HCT116 (cell line): ENCODE data around the gene PHF19. TPM values are rescaled to one million over a fixed set of nuclear protein-coding genes. Genes with fewer than 3 reads are reported as not detected.

ENCODE experiments used
- ATAC-seq: fragments of 200-7000 bp; cut with Tn5 transposase; 2 replicates; pipeline ENCODE4 v1.9.1; 2020; ENCODE audit warnings: mild to moderate bottlenecking, moderate library complexity
- BruUV-seq: library from RNA; stranded (reverse); fragments of 400-500 nt; replicated peaks from 2 replicates; lab custom pipeline; 2021; lab: Mats Ljungman, UMichigan
- CTCF ChIA-PET: fragments of 300-600 bp; sonication (Branson Sonifier 250); formaldehyde crosslinking; loops from one replicate; lab custom pipeline; 2021; ENCODE audit warnings: antibody characterized with exemption; lab: Charles Lee
- POLR2A ChIA-PET: fragments of 300-600, 350-600 bp; sonication (Branson Sonifier 250); formaldehyde crosslinking; loops from one replicate; lab custom pipeline; 2021; ENCODE audit warnings: antibody characterized with exemption; lab: Charles Lee
- RAD21 ChIA-PET, 2 experiments: fragments of 300-600 bp; sonication (Branson Sonifier 250); formaldehyde crosslinking; loops; one replicate each; lab custom pipeline; 2023; ENCODE audit warnings: low total read pairs in 2 of 2; ENCODE audit not compliant: uncharacterized antibody in 2 of 2, unreplicated experiment in 2 of 2, low non-redundant PET in 1 of 2; lab: Charles Lee
- DNase-seq: peaks from one replicate; pipeline ENCODE4 v3.0.0-alpha.2; 2010; ENCODE audit warnings: low read depth, low spot score
- H2AFZ ChIP-seq: fragments of 200-600 bp; shearing (Covaris generic), sonication (generic); 2 replicates; pipeline ENCODE4 v1.6.1; 2017; ENCODE audit warnings: low read depth, mixed run types, mixed read lengths, antibody characterized with exemption, low read length; ENCODE audit not compliant: poor library complexity, severe bottlenecking
- H3K27ac ChIP-seq: 2 replicates; pipeline ENCODE4 v1.5.1; 2012; ENCODE audit warnings: low read depth, low read length
- H3K27me3 ChIP-seq: fragments of 200-600 bp; sonication (generic); 2 replicates; pipeline ENCODE4 v1.6.1; 2016; ENCODE audit warnings: mixed run types, low read length, mixed read lengths; ENCODE audit not compliant: insufficient read depth
- H3K36me3 ChIP-seq, 2 experiments: fragments of 200-500 bp in 1 of 2; fragments of 200-600 bp in 1 of 2; sonication (Bioruptor generic) in 1 of 2; sonication (generic) in 1 of 2; 2 replicates each; pipeline versions ENCODE4 v1.5.1 to v1.6.1; 2014 to 2016; ENCODE audit warnings: low read length in 2 of 2, inconsistent platforms in 1 of 2, mixed read lengths in 1 of 2, mixed run types in 1 of 2; ENCODE audit not compliant: insufficient read depth in 2 of 2, control insufficient read depth in 1 of 2
- H3K4me1 ChIP-seq, 2 experiments: fragments of 200-600 bp in 1 of 2; sonication (generic) in 1 of 2; 2 replicates each; pipeline versions ENCODE4 v1.5.1 to v1.6.1; 2012 to 2017; ENCODE audit warnings: low read length in 2 of 2, inconsistent platforms in 1 of 2, mild to moderate bottlenecking in 1 of 2, mixed read lengths in 1 of 2, mixed run types in 1 of 2, moderate library complexity in 1 of 2; ENCODE audit not compliant: insufficient read depth in 2 of 2, control insufficient read depth in 1 of 2
- H3K4me2 ChIP-seq: fragments of 200-600 bp; sonication (generic); 2 replicates; pipeline ENCODE4 v1.6.1; 2017; ENCODE audit warnings: mixed run types, low read length, mixed read lengths
- H3K4me3 ChIP-seq, 2 experiments: fragments of 200-600 bp in 1 of 2; sonication (generic) in 1 of 2; replicated peaks in 1 of 2; 2 replicates each; pipeline ENCODE4 v1.5.1; 2011 to 2016; ENCODE audit warnings: low read length in 2 of 2, control low read depth in 1 of 2, low read depth in 1 of 2, mild to moderate bottlenecking in 1 of 2, mixed read lengths in 1 of 2, mixed run types in 1 of 2
- H3K79me2 ChIP-seq: fragments of 200-600 bp; sonication (generic); 2 replicates; pipeline ENCODE4 v1.6.1; 2017; ENCODE audit warnings: mild to moderate bottlenecking, mixed run types, low read length, moderate library complexity, mixed read lengths; ENCODE audit not compliant: insufficient read depth
- H3K9ac ChIP-seq: fragments of 200-600 bp; sonication (generic); 2 replicates; pipeline ENCODE4 v1.6.1; 2016; ENCODE audit warnings: low read length, mixed read lengths
- H3K9me2 ChIP-seq: fragments of 200-600 bp; sonication (generic), shearing (Covaris generic); 2 replicates; pipeline ENCODE4 v1.6.1; 2017; ENCODE audit warnings: mixed run types, mild to moderate bottlenecking, moderate library complexity; ENCODE audit not compliant: insufficient read depth
- H3K9me3 ChIP-seq, 2 experiments: fragments of 200-500 bp in 1 of 2; fragments of 200-600 bp in 1 of 2; sonication (Bioruptor generic) in 1 of 2; sonication (generic) in 1 of 2; 2 replicates each; pipeline ENCODE4 v1.6.1; 2014 to 2017; ENCODE audit warnings: low read length in 2 of 2, mixed read lengths in 2 of 2, inconsistent platforms in 1 of 2, low read depth in 1 of 2, mild to moderate bottlenecking in 1 of 2, mixed run types in 1 of 2, moderate library complexity in 1 of 2; ENCODE audit not compliant: control insufficient read depth in 1 of 2, insufficient read depth in 1 of 2
- H4K20me1 ChIP-seq: fragments of 200-600 bp; sonication (generic), shearing (Covaris generic); 2 replicates; pipeline ENCODE4 v1.6.1; 2017; ENCODE audit warnings: mixed run types, mild to moderate bottlenecking, moderate library complexity; ENCODE audit not compliant: insufficient read depth
- CEBPB ChIP-seq: IDR thresholded peaks from 2 replicates; pipeline ENCODE4 v1.6.1; 2012; ENCODE audit warnings: low read depth
- EGR1 ChIP-seq: IDR thresholded peaks from 2 replicates; pipeline ENCODE4 v1.6.1; 2012; ENCODE audit warnings: low read depth
- FOSL1 ChIP-seq: IDR thresholded peaks from 2 replicates; pipeline ENCODE4 v1.6.1; 2012; ENCODE audit warnings: low read depth
- POLR2A ChIP-seq: IDR thresholded peaks from 2 replicates; pipeline ENCODE4 v1.7.0; 2011; ENCODE audit warnings: borderline replicate concordance; ENCODE audit not compliant: insufficient read depth, insufficient read length; ENCODE audit errors: extremely low read depth
- REST ChIP-seq: IDR thresholded peaks from 2 replicates; pipeline ENCODE4 v1.6.1; 2012; ENCODE audit warnings: low read depth
- SIN3A ChIP-seq: IDR thresholded peaks from 2 replicates; pipeline ENCODE4 v1.6.1; 2012; ENCODE audit warnings: low read depth
- YY1 ChIP-seq: IDR thresholded peaks from 2 replicates; pipeline ENCODE4 v1.6.1; 2011; ENCODE audit warnings: low read length, low read depth, moderate library complexity, mild to moderate bottlenecking; ENCODE audit not compliant: insufficient replicate concordance; ENCODE audit errors: extremely low read depth
- ZNF274 ChIP-seq: fragments of 200-500 bp; sonication (Bioruptor generic); IDR thresholded peaks from 2 replicates; pipeline ENCODE4 v1.6.1; 2014; ENCODE audit warnings: mild to moderate bottlenecking, low read depth, low read length, inconsistent platforms
- intact Hi-C: fragments of 100-400 bp; cut with micrococcal nuclease; formaldehyde crosslinking; loops from 2 replicates; pipeline ENCODE4 v1.10.0; 2022
- total RNA-seq: library from RNA; stranded (reverse); gene quantifications from one replicate; pipeline ENCODE4 v1.2.1, GENCODE V29; 2021; ENCODE audit not compliant: unreplicated experiment
- TF ChIP-seq, protein P1 (sequence below): IDR thresholded peaks from 2 replicates; pipeline ENCODE4 v1.6.1; 2011; ENCODE audit warnings: mild to moderate bottlenecking, low read length, moderate library complexity; ENCODE audit not compliant: insufficient replicate concordance; ENCODE audit errors: extremely low read depth

PHF19 gene
- total RNA-seq, 1 experiment from 2014 or later, result 74.0 TPM

GRCh38 chr9:120860083-120860482, 16.9 kb downstream of the PHF19 start:
- Histone ChIP-seq H3K27me3 (no peaks in the 10 kb centered on the region), H3K9ac (no peak overlapping the region), H3K27ac (no peak overlapping the region), H4K20me1 (no peaks in the 10 kb centered on the region), H3K36me3 (peaks cover 3 to 28% of the 10 kb centered on the region in 2 experiments), H3K4me3 (no peak overlapping the region), H3K9me2 (no peaks in the 10 kb centered on the region), H3K79me2 (no peaks in the 10 kb centered on the region), H2AFZ (no peak overlapping the region), H3K4me1 (no peaks in the 10 kb centered on the region), H3K4me2 (no peak overlapping the region), H3K9me3 (no peaks in the 10 kb centered on the region)
- ChIA-PET RAD21 (no interaction called here), CTCF (no interaction called here), POLR2A (no interaction called here)
- no TSS peak for BruUV-seq
- TF ChIP-seq ZNF274 (no peak), POLR2A (no peak), YY1 (no peak), SIN3A (no peak), FOSL1 (no peak)
- TF ChIP-seq, protein P1, sequence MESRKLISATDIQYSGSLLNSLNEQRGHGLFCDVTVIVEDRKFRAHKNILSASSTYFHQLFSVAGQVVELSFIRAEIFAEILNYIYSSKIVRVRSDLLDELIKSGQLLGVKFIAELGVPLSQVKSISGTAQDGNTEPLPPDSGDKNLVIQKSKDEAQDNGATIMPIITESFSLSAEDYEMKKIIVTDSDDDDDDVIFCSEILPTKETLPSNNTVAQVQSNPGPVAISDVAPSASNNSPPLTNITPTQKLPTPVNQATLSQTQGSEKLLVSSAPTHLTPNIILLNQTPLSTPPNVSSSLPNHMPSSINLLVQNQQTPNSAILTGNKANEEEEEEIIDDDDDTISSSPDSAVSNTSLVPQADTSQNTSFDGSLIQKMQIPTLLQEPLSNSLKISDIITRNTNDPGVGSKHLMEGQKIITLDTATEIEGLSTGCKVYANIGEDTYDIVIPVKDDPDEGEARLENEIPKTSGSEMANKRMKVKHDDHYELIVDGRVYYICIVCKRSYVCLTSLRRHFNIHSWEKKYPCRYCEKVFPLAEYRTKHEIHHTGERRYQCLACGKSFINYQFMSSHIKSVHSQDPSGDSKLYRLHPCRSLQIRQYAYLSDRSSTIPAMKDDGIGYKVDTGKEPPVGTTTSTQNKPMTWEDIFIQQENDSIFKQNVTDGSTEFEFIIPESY, result no peak
- intact Hi-C loops, result no loop called here
- DNase-seq (no peak), ATAC-seq (no peak)

DNA sequence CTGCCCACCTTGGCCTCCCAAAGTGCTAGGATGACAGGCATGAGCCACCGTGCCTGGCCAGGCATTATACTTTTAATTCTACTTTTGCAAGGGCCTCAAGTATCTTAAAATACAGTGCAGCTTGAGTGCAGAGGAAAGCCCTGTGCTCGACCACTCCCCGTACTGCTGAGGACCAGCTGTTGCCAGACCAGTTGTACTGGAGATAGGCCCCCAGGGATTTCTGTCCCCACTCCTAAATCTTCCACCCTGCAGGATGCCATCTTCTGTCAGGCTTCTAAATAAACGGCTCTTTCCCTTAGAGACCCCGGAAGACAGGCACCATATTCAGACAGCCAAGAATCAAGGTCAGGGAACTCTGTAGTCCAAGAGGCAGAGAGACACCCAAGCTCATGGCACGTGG, 17.6 kb downstream of the PHF19 start:
- ATAC-seq (no peak), DNase-seq (no peak)
- no peak overlapping the region for H3K4me2 ChIP-seq
- BruUV-seq, result no TSS peak
- no peaks in the 10 kb centered on the region for H3K27me3 ChIP-seq
- no peaks in the 10 kb centered on the region for H3K4me1 ChIP-seq
- TF ChIP-seq YY1 (no peak), CEBPB (no peak), REST (no peak), POLR2A (no peak), EGR1 (no peak), FOSL1 (no peak)
- intact Hi-C loops, result no loop called here
- no peak overlapping the region for H2AFZ ChIP-seq
- H4K20me1 ChIP-seq, result no peaks in the 10 kb centered on the region
- RAD21 ChIA-PET, result no interaction called here
- no peak overlapping the region for H3K27ac ChIP-seq
- POLR2A ChIA-PET, result no interaction called here
- H3K9me2 ChIP-seq, result no peaks in the 10 kb centered on the region
- H3K9ac ChIP-seq, result no peak overlapping the region
- H3K79me2 ChIP-seq, result no peaks in the 10 kb centered on the region
- CTCF ChIA-PET, result no interaction called here
- H3K9me3 ChIP-seq, result no peaks in the 10 kb centered on the region
- no peak overlapping the region for H3K4me3 ChIP-seq
- H3K36me3 ChIP-seq, result peaks cover 3 to 28% of the 10 kb centered on the region in 2 experiments
